ENCODE measurements around the gene DPEP3.
"Not testable (repeated sequence)": the region's sequence is repeated elsewhere in the genome, so short reads cannot be mapped to it uniquely, and the experiment has no call there.

DPEP3 gene

GRCh38 chr16:67943619-67944504 is 36.4 kb downstream of the DPEP3 start, which contains the start of gene LCAT:
Gene LCAT, minus strand, starts transcription at chr16:67944120. Its CDS starts 19 bp downstream, at chr16:67944101.
- no peak for DNase-seq (ENCODE audit: low read depth)

- DNase-seq (ENCODE audit: low read depth), result no peak
These were observed 37.1 kb downstream of the DPEP3 start for GRCh38 chr16:67943256-67943618.

GRCh38 chr16:67942510-67943255 is 37.6 kb downstream of the DPEP3 start:
- no peak for DNase-seq (ENCODE audit: low read depth)

GRCh38 chr16:67942200-67942509 is 38.1 kb downstream of the DPEP3 start:
- DNase-seq (ENCODE audit: low read depth), result no peak

GRCh38 chr16:67941469-67942199 is 38.7 kb downstream of the DPEP3 start:
- no peak for DNase-seq (ENCODE audit: low read depth)

- DNase-seq (ENCODE audit: low read depth), result no peak
These were observed 39.7 kb downstream of the DPEP3 start for GRCh38 chr16:67940446-67941089.

- DNase-seq (ENCODE audit: low read depth), result no peak
These were observed 40.5 kb downstream of the DPEP3 start for GRCh38 chr16:67939507-67940445.

GRCh38 chr16:67937713-67938112 is 42.6 kb downstream of the DPEP3 start:
- DNase-seq (ENCODE audit: low read depth), result not testable (repeated sequence)

- DNase-seq (ENCODE audit: low read depth), result peak; percentile 56
These were observed 43.3 kb downstream of the DPEP3 start for GRCh38 chr16:67936880-67937605.

- no peak for DNase-seq (ENCODE audit: low read depth)
These were observed 44.0 kb downstream of the DPEP3 start, which contains the start of gene PSMB10 for GRCh38 chr16:67936124-67936879. Gene PSMB10, minus strand, starts transcription at chr16:67936850. Its CDS starts 101 bp downstream, at chr16:67936749.

GRCh38 chr16:67935402-67936123 is 44.7 kb downstream of the DPEP3 start:
- peak; percentile 86 for DNase-seq (ENCODE audit: low read depth)

- no peak for DNase-seq (ENCODE audit: low read depth)
These were observed 45.2 kb downstream of the DPEP3 start for GRCh38 chr16:67935101-67935401.

GRCh38 chr16:67934306-67935100 is 45.8 kb downstream of the DPEP3 start:
- DNase-seq (ENCODE audit: low read depth), result no peak

- DNase-seq (ENCODE audit: low read depth), result no peak
These were observed 46.5 kb downstream of the DPEP3 start for GRCh38 chr16:67933805-67934204.

- DNase-seq (ENCODE audit: low read depth), result no peak
These were observed 47.8 kb downstream of the DPEP3 start for GRCh38 chr16:67932462-67932840.

GRCh38 chr16:67931712-67932461 is 48.4 kb downstream of the DPEP3 start, which contains the start of gene CTRL:
Gene CTRL, minus strand, starts transcription at chr16:67931862. Its CDS starts 10 bp downstream, at chr16:67931852.
- DNase-seq (ENCODE audit: low read depth), result no peak

- DNase-seq (ENCODE audit: low read depth), result no peak
These were observed 49.6 kb downstream of the DPEP3 start for GRCh38 chr16:67930678-67931211.

All from stimulated activated CD8-positive, alpha-beta memory T cell treated with anti-CD3 and anti-CD28 coated beads, Interleukin-15, amount 100 ng/mL, for 1 hour (primary cell).